ENCODE data around the gene MYH14. TPM values are rescaled to one million over a fixed set of nuclear protein-coding genes. Genes with fewer than 3 reads are reported as not detected.
A peak's percentile ranks its signal among the peaks of the same experiment; 100 is the strongest.

MYH14 gene
- polyA plus RNA-seq, 1 donor from 2014 or later = not detected

- no peaks in the 10 kb centered on the region for H3F3A ChIP-seq (ENCODE audit: insufficient read depth, low read length, poor library complexity, severe bottlenecking)
- H3K9ac ChIP-seq (ENCODE audit: low read length) = no peak overlapping the region
- H2AFZ ChIP-seq (ENCODE audit: low read depth, low read length) = no peak overlapping the region
- TF ChIP-seq POLR2AphosphoS5 (IDR thresholded peaks at IDR 0.05) (no peak), EP300 (conservative IDR thresholded peaks at IDR 0.05; ENCODE audit: poor library complexity, severe bottlenecking) (no peak), RAD21 (conservative IDR thresholded peaks at IDR 0.05) (no peak), REST (IDR thresholded peaks at IDR 0.05; ENCODE audit: borderline replicate concordance) (no peak), TAF1 (IDR thresholded peaks at IDR 0.05; ENCODE audit: low read depth) (no peak), CTCF (IDR thresholded peaks at IDR 0.05; ENCODE audit: poor library complexity, severe bottlenecking) (no peak), MXI1 (conservative IDR thresholded peaks at IDR 0.05; ENCODE audit: poor library complexity, severe bottlenecking) (no peak), SMC3 (conservative IDR thresholded peaks at IDR 0.05; ENCODE audit: poor library complexity) (no peak), EZH2 (IDR thresholded peaks at IDR 0.05; ENCODE audit: borderline replicate concordance, insufficient read depth, low read length, poor library complexity, severe bottlenecking) (no peak)
- no peaks in the 10 kb centered on the region for H4K20me1 ChIP-seq (ENCODE audit: insufficient read depth)
- no peak overlapping the region for H3K27ac ChIP-seq (ENCODE audit: low read length)
- H3K4me2 ChIP-seq (ENCODE audit: low read length) = no peak overlapping the region
- peaks cover 24% of the 10 kb centered on the region for H3K27me3 ChIP-seq (ENCODE audit: insufficient read depth, low read depth, low read length)
- no peaks in the 10 kb centered on the region for H3K36me3 ChIP-seq (ENCODE audit: insufficient read depth, low read length)
- peak overlapping the region; percentile 72 for H3K4me3 ChIP-seq (ENCODE audit: low read length)
- no peaks in the 10 kb centered on the region for H3K9me3 ChIP-seq (ENCODE audit: low read length)
- no peaks in the 10 kb centered on the region for H3K9me2 ChIP-seq (ENCODE audit: insufficient read depth, low read length)
- no peaks in the 10 kb centered on the region for H3K79me2 ChIP-seq (replicated peaks; ENCODE audit: insufficient read depth, low read length)
Measured at GRCh38 chr19:50202962-50203280, 501 bp upstream of the MYH14 start.

- H3K27me3 ChIP-seq (ENCODE audit: insufficient read depth, low read depth, low read length) = peaks cover 24% of the 10 kb centered on the region
- H3K79me2 ChIP-seq (replicated peaks; ENCODE audit: insufficient read depth, low read length) = no peaks in the 10 kb centered on the region
- H3K36me3 ChIP-seq (ENCODE audit: insufficient read depth, low read length) = no peaks in the 10 kb centered on the region
- no peak overlapping the region for H3K4me2 ChIP-seq (ENCODE audit: low read length)
- no peak overlapping the region for H2AFZ ChIP-seq (ENCODE audit: low read depth, low read length)
- H3K4me3 ChIP-seq (ENCODE audit: low read length) = peak overlapping the region; percentile 72
- H3K9me3 ChIP-seq (ENCODE audit: low read length) = no peaks in the 10 kb centered on the region
- no peaks in the 10 kb centered on the region for H3F3A ChIP-seq (ENCODE audit: insufficient read depth, low read length, poor library complexity, severe bottlenecking)
- TF ChIP-seq SMC3 (conservative IDR thresholded peaks at IDR 0.05; ENCODE audit: poor library complexity) (no peak), TAF1 (IDR thresholded peaks at IDR 0.05; ENCODE audit: low read depth) (no peak)
- no peaks in the 10 kb centered on the region for H3K9me2 ChIP-seq (ENCODE audit: insufficient read depth, low read length)
- H4K20me1 ChIP-seq (ENCODE audit: insufficient read depth) = no peaks in the 10 kb centered on the region
- no peak overlapping the region for H3K27ac ChIP-seq (ENCODE audit: low read length)
- H3K9ac ChIP-seq (ENCODE audit: low read length) = no peak overlapping the region
Measured at GRCh38 chr19:50204081-50204428, 633 bp downstream of the MYH14 start.
